CD4-positive, alpha-beta T cell treated with Interleukin-17A for 4 hours (primary cell): ENCODE results near the gene CRYZL1.
"Not testable (repeated sequence)": the region's sequence is repeated elsewhere in the genome, so short reads cannot be mapped to it uniquely, and the experiment has no call there.

ENCODE experiments used
- DNase-seq: peaks from one replicate; pipeline ENCODE4 v3.0.0-alpha.2; 2020; ENCODE audit warnings: mixed read lengths

Gene CRYZL1

GRCh38 chr21:33641352-33642026 is at the start of gene CRYZL1:
CRYZL1 (minus strand) TSS chr21:33641741; CDS start chr21:33631551, 10,190 bp downstream.
- DNase-seq: peak; percentile 100

- no peak for DNase-seq
Observed at GRCh38 chr21:33690874-33691273, 49.3 kb upstream of the CRYZL1 start.

GRCh38 chr21:33688353-33688752 is 46.8 kb upstream of the CRYZL1 start:
- no peak for DNase-seq

- DNase-seq: no peak
Observed at GRCh38 chr21:33687634-33688033, 46.1 kb upstream of the CRYZL1 start.

- no peak for DNase-seq
Observed at GRCh38 chr21:33686386-33686785, 44.8 kb upstream of the CRYZL1 start.

- DNase-seq: no peak
Observed at GRCh38 chr21:33685613-33686197, 44.2 kb upstream of the CRYZL1 start.

- DNase-seq: no peak
Observed at GRCh38 chr21:33684923-33685560, 43.5 kb upstream of the CRYZL1 start.

- no peak for DNase-seq
Observed at GRCh38 chr21:33684068-33684467, 42.5 kb upstream of the CRYZL1 start.

GRCh38 chr21:33682992-33683627 is 41.6 kb upstream of the CRYZL1 start:
- no peak for DNase-seq

- DNase-seq: no peak
Observed at GRCh38 chr21:33680870-33681269, 39.3 kb upstream of the CRYZL1 start.

- no peak for DNase-seq
Observed at GRCh38 chr21:33677450-33677849, 35.9 kb upstream of the CRYZL1 start.

GRCh38 chr21:33676666-33677065 is 35.1 kb upstream of the CRYZL1 start:
- DNase-seq: not testable (repeated sequence)

- no peak for DNase-seq
Observed at GRCh38 chr21:33674226-33674625, 32.7 kb upstream of the CRYZL1 start.

GRCh38 chr21:33673473-33673872 is 31.9 kb upstream of the CRYZL1 start:
- no peak for DNase-seq

GRCh38 chr21:33670076-33670978 is 28.8 kb upstream of the CRYZL1 start:
- DNase-seq: no peak

GRCh38 chr21:33668620-33669019 is 27.1 kb upstream of the CRYZL1 start:
- DNase-seq: no peak

- DNase-seq: no peak
Observed at GRCh38 chr21:33668180-33668579, 26.6 kb upstream of the CRYZL1 start.

- no peak for DNase-seq
Observed at GRCh38 chr21:33667636-33668035, 26.1 kb upstream of the CRYZL1 start.

GRCh38 chr21:33666153-33666552 is 24.6 kb upstream of the CRYZL1 start:
- no peak for DNase-seq

- DNase-seq: no peak
Observed at GRCh38 chr21:33664135-33664534, 22.6 kb upstream of the CRYZL1 start.

GRCh38 chr21:33663241-33663640 is 21.7 kb upstream of the CRYZL1 start:
- no peak for DNase-seq

GRCh38 chr21:33662046-33662445 is 20.5 kb upstream of the CRYZL1 start:
- no peak for DNase-seq

- no peak for DNase-seq
Observed at GRCh38 chr21:33661146-33661545, 19.6 kb upstream of the CRYZL1 start.
